Mesenchymal stem cell (in vitro differentiated cells and primary cell): ENCODE results near the gene LDB2.

Source experiments
- DNase-seq: peaks from one replicate; pipeline ENCODE4 v3.0.0-alpha.2; 2013
- H2AFZ ChIP-seq: one replicate; pipeline ENCODE4 v1.6.1; 2013; ENCODE audit warnings: low read depth, mild to moderate bottlenecking, control low read depth, inconsistent platforms, low read length, moderate library complexity
- H2AK5ac ChIP-seq: 2 replicates; pipeline ENCODE4 v1.6.1; 2013; ENCODE audit warnings: low read length, moderate library complexity, mild to moderate bottlenecking, inconsistent platforms; ENCODE audit not compliant: severe bottlenecking
- H2BK120ac ChIP-seq: one replicate; pipeline ENCODE4 v1.6.1; 2013; ENCODE audit warnings: low read depth, mild to moderate bottlenecking, inconsistent platforms, low read length, moderate library complexity
- H2BK12ac ChIP-seq, 2 experiments: one replicate each; pipeline ENCODE4 v1.6.1; 2013; ENCODE audit warnings: inconsistent platforms in 2 of 2, low read length in 2 of 2, mild to moderate bottlenecking in 2 of 2, moderate library complexity in 2 of 2, control low read depth in 1 of 2
- H2BK15ac ChIP-seq: one replicate; pipeline ENCODE4 v1.6.1; 2013; ENCODE audit warnings: mild to moderate bottlenecking, low read depth, inconsistent platforms; ENCODE audit not compliant: poor library complexity, severe bottlenecking
- H2BK5ac ChIP-seq: 2 replicates; pipeline ENCODE4 v1.6.1; 2013; ENCODE audit warnings: low read depth, mild to moderate bottlenecking, low read length, control low read depth, inconsistent platforms; ENCODE audit not compliant: poor library complexity, severe bottlenecking
- H3K14ac ChIP-seq, 2 experiments: one replicate each; pipeline ENCODE4 v1.6.1; 2013; ENCODE audit warnings: inconsistent platforms in 2 of 2, low read length in 2 of 2, control low read depth in 1 of 2, mild to moderate bottlenecking in 1 of 2, moderate library complexity in 1 of 2
- H3K18ac ChIP-seq, 2 experiments: one replicate each; pipeline ENCODE4 v1.6.1; 2013; ENCODE audit warnings: inconsistent platforms in 2 of 2, low read length in 2 of 2, control low read depth in 1 of 2, low read depth in 1 of 2, mild to moderate bottlenecking in 1 of 2
- H3K23ac ChIP-seq, 2 experiments: one replicate each; pipeline ENCODE4 v1.6.1; 2013; ENCODE audit warnings: inconsistent platforms in 2 of 2, low read length in 2 of 2, mild to moderate bottlenecking in 2 of 2, moderate library complexity in 2 of 2, control low read depth in 1 of 2
- H3K27ac ChIP-seq: 2 replicates; pipeline ENCODE4 v1.5.1; 2013; ENCODE audit warnings: mild to moderate bottlenecking, moderate library complexity, low read length, control low read depth, inconsistent platforms; ENCODE audit not compliant: poor library complexity, severe bottlenecking
- H3K27me3 ChIP-seq, 2 experiments: 2 replicates each; pipeline versions ENCODE4 v1.6.1 to v1.7.0; 2013; ENCODE audit warnings: low read length in 2 of 2, mild to moderate bottlenecking in 2 of 2, moderate library complexity in 2 of 2, control low read depth in 1 of 2, inconsistent platforms in 1 of 2; ENCODE audit not compliant: control insufficient read depth in 1 of 2, insufficient read depth in 1 of 2
- H3K36me3 ChIP-seq, 2 experiments: 2 replicates each; pipeline versions ENCODE4 v1.6.1 to v1.7.0; 2013; ENCODE audit warnings: low read length in 2 of 2, control low read depth in 1 of 2, inconsistent platforms in 1 of 2, low read depth in 1 of 2, mild to moderate bottlenecking in 1 of 2; ENCODE audit not compliant: insufficient read depth in 2 of 2, control insufficient read depth in 1 of 2
- H3K4ac ChIP-seq, 2 experiments: one replicate each; pipeline ENCODE4 v1.6.1; 2013; ENCODE audit warnings: inconsistent platforms in 2 of 2, low read length in 2 of 2, mild to moderate bottlenecking in 2 of 2, moderate library complexity in 2 of 2, control low read depth in 1 of 2, low read depth in 1 of 2
- H3K4me1 ChIP-seq: 2 replicates; pipeline ENCODE4 v1.6.1; 2013; ENCODE audit warnings: low read depth, low read length, control low read depth; ENCODE audit not compliant: control insufficient read depth, insufficient read depth
- H3K4me2 ChIP-seq: 2 replicates; pipeline ENCODE4 v1.6.1; 2013; ENCODE audit warnings: low read length, mild to moderate bottlenecking, inconsistent platforms; ENCODE audit not compliant: poor library complexity, severe bottlenecking
- H3K4me3 ChIP-seq, 2 experiments: 2 replicates each; pipeline versions ENCODE4 v1.5.1 to v1.7.0; 2013; ENCODE audit warnings: low read length in 2 of 2, mild to moderate bottlenecking in 2 of 2, control low read depth in 1 of 2, low read depth in 1 of 2; ENCODE audit not compliant: insufficient read depth in 1 of 2
- H3K79me1 ChIP-seq: replicated peaks from 2 replicates; pipeline ENCODE4 v1.6.1; 2013; ENCODE audit warnings: mild to moderate bottlenecking, control low read depth, low read length, inconsistent platforms; ENCODE audit not compliant: poor library complexity, severe bottlenecking
- H3K9ac ChIP-seq: 2 replicates; pipeline ENCODE4 v1.7.0; 2013; ENCODE audit warnings: mild to moderate bottlenecking, low read length, moderate library complexity
- H3K9me3 ChIP-seq: 2 replicates; pipeline ENCODE4 v1.7.0; 2013; ENCODE audit warnings: mild to moderate bottlenecking, low read length; ENCODE audit not compliant: control insufficient read depth
- H4K8ac ChIP-seq: one replicate; pipeline ENCODE4 v1.6.1; 2013; ENCODE audit warnings: inconsistent platforms, mild to moderate bottlenecking, low read length, moderate library complexity
- H4K91ac ChIP-seq: one replicate; pipeline ENCODE4 v1.6.1; 2013; ENCODE audit warnings: mild to moderate bottlenecking, low read length, inconsistent platforms
- WGBS: methylation state at CpG from one replicate; pipeline ENCODE4 v1.1.7; 2013; ENCODE audit warnings: mixed read lengths; 5-methylcytosine and 5-hydroxymethylcytosine counted together

The LDB2 gene

DNA sequence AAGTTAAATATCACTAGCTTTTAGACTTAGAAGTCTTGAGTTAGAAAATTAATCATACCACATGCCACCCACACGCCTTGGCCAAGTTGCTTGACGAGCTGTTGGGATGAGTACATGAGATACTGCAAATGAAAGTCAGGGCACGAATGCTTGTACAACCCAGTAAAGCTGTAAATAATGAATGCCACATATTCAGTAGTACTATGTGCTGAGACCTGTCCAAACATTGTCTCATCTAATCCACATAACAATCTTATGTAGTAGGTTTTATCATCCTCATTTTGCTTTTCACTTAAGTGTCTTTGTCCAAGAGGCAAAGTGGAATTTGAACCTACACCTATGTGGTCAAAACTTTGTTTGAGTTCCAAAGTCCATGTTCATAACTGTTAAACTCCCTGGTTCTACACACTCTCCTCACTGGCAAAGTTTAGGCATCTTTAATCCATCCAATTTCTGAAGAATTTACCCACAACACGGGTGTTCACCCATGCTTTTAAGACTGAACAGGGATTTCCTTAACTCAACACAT lies 74.1 kb downstream of the LDB2 start:
- Histone ChIP-seq H3K23ac (no peak overlapping the region), H3K4me2 (no peak overlapping the region), H2BK120ac (no peak overlapping the region), H2BK12ac (no peak overlapping the region), H2BK15ac (no peak overlapping the region), H3K14ac (no peak overlapping the region), H3K4me3 (no peak overlapping the region), H4K91ac (no peak overlapping the region), H3K79me1 (no peaks in the 10 kb centered on the region), H3K4me1 (no peaks in the 10 kb centered on the region), H3K4ac (no peak overlapping the region), H4K8ac (peak overlapping the region; percentile 17), H3K36me3 (peaks cover 0 to 26% of the 10 kb centered on the region in 2 experiments), H3K18ac (no peak overlapping the region), H2BK5ac (no peak overlapping the region), H3K9me3 (no peaks in the 10 kb centered on the region), H2AK5ac (no peak overlapping the region), H3K27ac (no peak overlapping the region), H3K9ac (no peak overlapping the region), H3K27me3 (no peaks in the 10 kb centered on the region), H2AFZ (no peak overlapping the region)
- WGBS: 88% methylated on average over 1 of the region's 4 CpGs
- no peak for DNase-seq

DNA sequence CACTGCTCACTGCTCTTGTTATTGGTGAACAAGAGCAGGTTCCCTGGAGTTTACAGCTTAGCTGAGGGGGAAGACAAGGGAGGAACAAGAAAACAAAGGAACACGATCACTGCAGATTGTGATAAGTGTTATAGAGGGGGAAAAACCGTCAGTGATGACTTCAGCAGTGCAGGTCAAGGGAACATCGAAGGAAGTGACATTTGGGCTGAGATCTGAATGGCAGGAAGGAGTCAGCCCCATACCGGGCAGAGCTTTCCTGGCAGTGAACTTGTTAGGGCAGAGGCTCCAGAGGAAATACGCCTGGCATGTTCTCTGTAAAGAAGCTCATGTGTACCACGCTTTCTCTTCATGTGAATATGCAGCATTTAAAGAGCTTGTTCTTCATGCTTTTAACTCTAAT lies 78.1 kb downstream of the LDB2 start:
- no peak overlapping the region for H3K9ac ChIP-seq
- H3K4ac ChIP-seq: no peak overlapping the region
- H2BK120ac ChIP-seq: no peak overlapping the region
- H3K4me3 ChIP-seq: no peak overlapping the region
- H3K23ac ChIP-seq: no peak overlapping the region
- H3K79me1 ChIP-seq: no peaks in the 10 kb centered on the region
- peaks cover 0 to 23% of the 10 kb centered on the region in 2 experiments for H3K36me3 ChIP-seq
- no peak for DNase-seq
- no peak overlapping the region for H3K4me2 ChIP-seq
- H2BK15ac ChIP-seq: no peak overlapping the region
- 55% methylated on average over 5 of the region's 6 CpGs for WGBS
- no peak overlapping the region for H4K91ac ChIP-seq
- no peak overlapping the region for H3K27ac ChIP-seq
- no peak overlapping the region for H2BK5ac ChIP-seq
- H4K8ac ChIP-seq: peak overlapping the region; percentile 19
- no peak overlapping the region for H2AFZ ChIP-seq
- H3K14ac ChIP-seq: no peak overlapping the region
- no peaks in the 10 kb centered on the region for H3K27me3 ChIP-seq
- peak overlapping the region in 1 of 2 experiments; percentile 28 for H3K18ac ChIP-seq
- H3K4me1 ChIP-seq: no peaks in the 10 kb centered on the region
- no peak overlapping the region for H2AK5ac ChIP-seq
- no peaks in the 10 kb centered on the region for H3K9me3 ChIP-seq
- H2BK12ac ChIP-seq: peak overlapping the region in 1 of 2 experiments; percentile 29

DNA sequence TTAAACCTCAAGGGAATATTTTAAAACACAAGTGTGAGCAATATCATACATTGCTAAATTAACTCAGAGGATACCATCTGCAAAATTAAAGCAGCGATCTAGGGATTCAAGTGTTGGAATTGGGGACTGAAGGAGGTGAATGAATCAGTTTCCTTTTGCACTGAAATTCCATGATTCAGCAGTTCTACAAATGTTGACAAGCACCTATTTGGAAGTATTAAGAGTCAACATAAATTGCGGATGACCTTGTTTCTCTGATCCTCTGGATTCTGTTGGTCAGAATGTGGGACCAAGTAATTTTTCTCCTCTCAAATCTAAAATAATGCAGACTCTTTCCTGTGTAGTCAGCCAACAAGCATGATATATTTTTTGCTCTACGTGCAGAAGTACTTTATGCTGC lies 78.8 kb downstream of the LDB2 start:
- H3K4me3 ChIP-seq: no peak overlapping the region
- no peak overlapping the region for H3K14ac ChIP-seq
- DNase-seq: no peak
- H3K4me2 ChIP-seq: no peak overlapping the region
- no peak overlapping the region for H3K18ac ChIP-seq
- no peak overlapping the region for H2BK120ac ChIP-seq
- H3K4me1 ChIP-seq: no peaks in the 10 kb centered on the region
- H4K8ac ChIP-seq: no peak overlapping the region
- 89% methylated on average over 3 of the region's 3 CpGs for WGBS
- no peaks in the 10 kb centered on the region for H3K27me3 ChIP-seq
- no peaks in the 10 kb centered on the region for H3K79me1 ChIP-seq
- no peak overlapping the region for H3K27ac ChIP-seq
- H4K91ac ChIP-seq: no peak overlapping the region
- H2BK5ac ChIP-seq: no peak overlapping the region
- no peak overlapping the region for H3K9ac ChIP-seq
- H2AFZ ChIP-seq: no peak overlapping the region
- no peak overlapping the region for H2BK15ac ChIP-seq
- no peak overlapping the region for H3K23ac ChIP-seq
- H3K36me3 ChIP-seq: peaks cover 0 to 22% of the 10 kb centered on the region in 2 experiments
- no peak overlapping the region for H3K4ac ChIP-seq
- H2BK12ac ChIP-seq: no peak overlapping the region
- no peak overlapping the region for H2AK5ac ChIP-seq
- no peaks in the 10 kb centered on the region for H3K9me3 ChIP-seq

DNA sequence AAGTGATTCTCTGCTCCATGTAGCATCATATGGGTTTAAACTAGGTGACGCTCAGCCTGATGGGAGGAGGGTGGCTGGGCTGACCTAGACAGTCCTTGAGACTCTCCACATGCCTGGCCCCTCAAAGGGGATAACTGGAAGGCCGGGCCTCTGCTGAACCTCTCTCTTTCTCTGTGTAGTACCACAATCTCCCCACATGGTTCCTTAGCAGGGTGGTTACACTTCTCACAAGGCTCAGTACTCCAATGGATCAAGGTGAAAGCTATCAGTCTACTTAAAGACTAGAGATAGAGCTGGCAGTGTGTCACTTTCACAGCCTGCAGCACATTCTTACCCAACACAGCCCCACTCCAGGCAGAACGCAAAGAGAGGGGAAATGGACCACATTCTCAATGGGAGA lies 80.4 kb downstream of the LDB2 start:
- 72% methylated on average over 2 of the region's 3 CpGs for WGBS
- Histone ChIP-seq H3K9ac (no peak overlapping the region), H2AFZ (no peak overlapping the region), H2BK15ac (no peak overlapping the region), H2BK12ac (peak overlapping the region in 1 of 2 experiments; percentile 18), H2AK5ac (no peak overlapping the region), H2BK120ac (no peak overlapping the region), H3K36me3 (peaks cover 0 to 20% of the 10 kb centered on the region in 2 experiments), H4K91ac (no peak overlapping the region), H2BK5ac (no peak overlapping the region), H3K4me1 (no peaks in the 10 kb centered on the region), H3K4ac (no peak overlapping the region), H3K23ac (no peak overlapping the region), H3K4me2 (no peak overlapping the region), H3K79me1 (no peaks in the 10 kb centered on the region), H3K27me3 (no peaks in the 10 kb centered on the region), H3K27ac (no peak overlapping the region), H3K14ac (no peak overlapping the region), H4K8ac (no peak overlapping the region), H3K9me3 (no peaks in the 10 kb centered on the region), H3K4me3 (no peak overlapping the region), H3K18ac (peak overlapping the region in 1 of 2 experiments; percentile 37)
- no peak for DNase-seq
